Measurements from ENCODE around the gene COX20.

The COX20 gene

DNA sequence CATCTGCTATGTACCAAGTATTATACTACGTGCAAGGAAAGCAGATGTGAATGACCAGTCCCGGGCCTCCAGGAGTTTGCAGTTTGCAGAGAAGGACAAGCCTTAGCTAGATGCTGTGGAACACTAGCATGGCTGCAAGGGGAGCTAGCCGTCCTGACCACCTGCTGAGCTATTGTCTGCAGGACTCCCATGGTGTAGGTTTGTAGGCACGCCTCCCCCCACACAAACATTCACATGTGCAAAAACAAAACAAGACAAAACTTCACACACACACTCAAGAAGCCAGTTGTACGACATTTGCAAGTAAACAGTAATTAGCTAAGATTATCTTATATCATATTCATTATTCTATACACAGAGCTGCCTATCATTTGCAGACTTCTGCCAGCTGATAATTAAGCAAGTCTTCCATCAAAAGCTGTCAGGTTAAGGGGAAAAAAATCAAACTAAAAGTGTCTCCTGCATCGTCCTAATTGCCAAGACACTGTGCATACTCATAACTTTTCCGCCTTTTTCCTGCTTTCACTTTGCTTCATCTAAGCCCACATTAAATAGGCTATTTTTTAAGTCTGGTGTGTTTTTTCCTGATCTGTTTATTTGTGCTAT lies 39.6 kb downstream of the COX20 start:
- no peak for DNase-seq (ENCODE audit: low spot score)

DNA sequence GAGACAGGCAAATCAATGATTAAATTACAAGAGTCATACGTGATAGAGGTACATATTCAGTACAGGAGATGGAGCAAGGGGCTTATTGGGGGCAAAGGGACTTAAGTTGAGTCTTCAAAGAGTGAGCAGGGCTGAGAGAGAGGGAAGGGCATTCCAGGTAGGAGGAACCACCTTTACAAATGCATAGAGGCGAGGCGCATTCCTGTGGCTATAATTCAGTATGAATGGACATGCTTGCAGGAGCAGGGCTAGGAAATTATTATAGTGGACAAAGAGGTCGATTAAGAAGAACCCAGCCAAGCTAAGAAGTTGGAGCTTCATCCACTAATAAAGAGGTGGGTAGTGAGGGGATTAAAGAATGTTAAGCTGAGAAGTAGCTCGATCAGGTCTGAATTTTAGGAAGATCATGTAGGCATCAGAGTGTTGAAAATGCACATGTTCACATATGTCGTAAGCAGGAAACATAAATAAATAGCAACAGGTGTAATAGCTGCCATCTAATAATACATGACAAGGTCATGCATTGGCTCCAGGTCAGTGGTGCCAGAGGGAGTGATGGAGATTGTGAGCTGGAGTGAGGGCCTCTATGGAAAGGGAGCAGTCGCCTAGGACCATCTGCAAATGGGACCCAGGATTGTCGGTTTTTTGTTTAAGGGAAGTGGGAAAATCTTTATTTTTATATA lies 40.9 kb downstream of the COX20 start:
- DNase-seq (ENCODE audit: low spot score): no peak

DNA sequence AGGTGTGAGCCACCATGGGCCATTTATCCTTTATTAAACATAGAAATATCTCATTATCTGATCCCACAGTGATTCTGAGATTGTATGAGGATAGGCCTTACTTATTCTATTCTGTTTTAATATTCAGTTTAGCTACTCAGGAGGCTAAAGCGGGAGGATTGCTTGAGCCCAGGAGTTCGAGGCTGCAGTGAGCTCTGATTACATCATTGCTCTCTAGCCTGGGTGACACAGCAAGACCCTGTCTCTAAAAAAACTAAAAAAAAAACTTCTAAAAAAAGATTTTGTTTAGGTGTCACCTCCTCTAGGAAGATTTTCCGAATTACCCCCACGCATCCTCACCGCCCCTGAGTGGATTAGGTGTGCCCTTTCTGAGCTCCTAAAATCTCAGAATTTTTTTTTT lies 43.2 kb downstream of the COX20 start:
- DNase-seq (ENCODE audit: low spot score): no peak

DNA sequence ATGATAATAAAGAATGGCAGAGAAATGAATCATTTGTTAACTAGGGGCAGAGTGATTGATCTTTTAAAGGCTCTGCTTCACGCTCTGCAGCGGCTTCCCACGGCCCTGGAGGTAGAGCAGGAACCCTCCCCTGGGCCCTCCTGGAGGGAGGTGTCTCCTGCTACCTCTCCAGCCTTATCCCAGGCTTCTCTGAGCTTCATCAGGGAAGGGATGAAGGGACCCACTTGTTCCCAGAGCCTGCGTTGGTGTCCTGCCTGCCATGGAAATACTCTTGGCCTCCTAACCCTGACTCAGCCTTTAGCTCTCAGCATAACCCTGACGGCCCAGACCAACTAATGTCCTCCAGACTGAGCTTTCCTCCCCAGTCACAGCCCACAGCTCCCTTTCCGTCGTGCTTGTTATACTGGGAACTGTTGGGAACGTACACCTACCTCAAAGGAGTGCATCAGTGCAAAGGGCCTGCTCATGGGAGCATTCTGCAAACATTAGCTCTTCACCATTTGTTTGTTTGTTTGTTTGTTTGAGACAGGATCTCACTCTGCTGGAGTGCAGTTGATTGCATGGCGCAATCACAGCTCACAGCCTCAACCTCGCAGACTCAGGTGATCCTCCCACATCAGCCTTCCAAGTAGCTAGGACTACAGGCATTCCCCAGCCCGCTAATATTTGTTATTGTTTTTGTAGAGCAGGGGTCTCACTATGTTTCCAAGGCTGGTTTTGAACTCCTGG lies 46.3 kb downstream of the COX20 start:
- DNase-seq (ENCODE audit: low spot score): no peak

DNA sequence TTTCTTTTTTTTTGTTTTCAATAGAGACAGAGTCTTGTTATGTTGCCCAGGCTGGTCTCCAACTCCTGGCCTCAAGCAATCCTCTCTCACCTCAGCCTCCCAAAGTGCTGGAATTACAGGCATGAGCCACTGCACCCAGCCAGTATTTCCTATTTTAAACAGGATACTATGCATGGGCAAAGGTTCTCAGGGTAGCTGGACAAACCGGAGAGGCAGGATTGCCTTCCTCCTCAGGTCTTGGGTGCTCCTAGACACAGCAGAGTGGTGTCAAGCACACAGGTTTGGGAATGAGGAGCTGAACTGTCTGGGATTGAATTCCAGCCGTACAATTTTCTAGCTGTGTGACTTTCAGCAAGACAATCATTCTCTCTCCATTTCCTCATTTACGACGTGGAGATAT lies 51.8 kb downstream of the COX20 start:
- DNase-seq (ENCODE audit: low spot score): no peak

DNA sequence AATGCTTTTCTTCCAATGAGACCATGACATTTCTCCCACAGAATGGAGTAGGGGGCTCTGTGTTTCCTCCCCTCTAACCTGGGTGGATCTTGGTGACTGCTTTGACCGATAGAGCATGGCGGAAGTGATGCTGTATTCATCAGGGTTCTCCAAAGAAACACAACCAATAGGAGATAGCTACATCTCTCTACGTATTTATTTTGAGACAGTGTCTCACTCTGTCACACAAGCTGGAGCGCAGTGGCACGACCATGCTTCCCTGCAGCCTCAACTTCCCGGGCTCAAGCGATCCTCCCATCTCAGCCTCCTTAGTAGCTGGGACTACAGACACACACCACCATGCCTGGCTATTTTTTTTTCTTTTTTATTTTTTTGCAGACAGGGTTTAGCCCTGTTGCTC lies 58.4 kb downstream of the COX20 start:
- no peak for DNase-seq (ENCODE audit: low spot score)
